Endothelial cell of umbilical vein (primary cell): ENCODE data around the gene NLGN2. TPM values are rescaled to one million over a fixed set of nuclear protein-coding genes. Genes with fewer than 3 reads are reported as not detected.

Experiments used
- BruUV-seq: library from RNA; stranded (reverse); fragments of 400-500 nt; replicated peaks from 2 replicates; lab custom pipeline; 2021; lab: Mats Ljungman, UMichigan
- CTCF ChIA-PET: fragments of 300-600, 350-600 bp; sonication (Branson Sonifier 250); formaldehyde crosslinking; loops from one replicate; lab custom pipeline; 2021; ENCODE audit warnings: antibody characterized with exemption, inconsistent platforms; lab: Charles Lee
- POLR2A ChIA-PET: fragments of 300-600, 350-600 bp; sonication (Branson Sonifier 250); formaldehyde crosslinking; loops from one replicate; lab custom pipeline; 2021; ENCODE audit warnings: antibody characterized with exemption, inconsistent platforms; lab: Charles Lee
- DNase-seq: peaks from one replicate; pipeline ENCODE4 v3.0.0-alpha.2; 2011; ENCODE audit warnings: low read depth, low spot score
- FAIRE-seq: peaks from 2 replicates; lab custom pipeline; 2011; peaks lifted over from hg19 to GRCh38; lab: Jason Lieb, UNC
- H2AFZ ChIP-seq: 2 replicates; pipeline ENCODE4 v1.6.0; 2012; ENCODE audit warnings: low read depth, low read length, control low read depth, inconsistent platforms
- H3K27ac ChIP-seq: 2 replicates; pipeline ENCODE4 v1.5.1; 2011; ENCODE audit warnings: low read depth, mild to moderate bottlenecking, control low read depth, low read length, moderate library complexity; ENCODE audit not compliant: insufficient read depth
- H3K27me3 ChIP-seq, 2 experiments: 2 replicates each; pipeline versions ENCODE4 v1.6.0 to v1.6.1; 2011; ENCODE audit warnings: low read length in 2 of 2, mixed read lengths in 1 of 2; ENCODE audit not compliant: control insufficient read depth in 2 of 2, insufficient read depth in 2 of 2
- H3K36me3 ChIP-seq, 2 experiments: 2 replicates in 1 of 2; 3 replicates in 1 of 2; pipeline ENCODE4 v1.5.1; 2011; ENCODE audit warnings: low read length in 2 of 2, mild to moderate bottlenecking in 1 of 2, moderate library complexity in 1 of 2; ENCODE audit not compliant: control insufficient read depth in 2 of 2, insufficient read depth in 2 of 2; ENCODE audit errors: extremely low read depth in 1 of 2
- H3K4me1 ChIP-seq: 3 replicates; pipeline ENCODE4 v1.5.1; 2011; ENCODE audit warnings: mild to moderate bottlenecking, low read length; ENCODE audit not compliant: control insufficient read depth, insufficient read depth; ENCODE audit errors: extremely low read depth
- H3K4me2 ChIP-seq: 2 replicates; pipeline ENCODE4 v1.6.1; 2011; ENCODE audit warnings: low read length, control low read depth, mixed read lengths; ENCODE audit not compliant: insufficient read depth
- H3K4me3 ChIP-seq, 3 experiments: fragments of 200-600 bp in 1 of 3; sonication (generic), shearing (Covaris generic) in 1 of 3; replicated peaks in 1 of 3; 2 replicates each; pipeline ENCODE4 v1.5.1; 2011 to 2016; ENCODE audit warnings: control low read depth in 3 of 3, low read length in 3 of 3, mild to moderate bottlenecking in 2 of 3, inconsistent platforms in 1 of 3, low read depth in 1 of 3, moderate library complexity in 1 of 3; ENCODE audit not compliant: insufficient read depth in 1 of 3
- H3K79me2 ChIP-seq: 2 replicates; pipeline ENCODE4 v1.6.0; 2012; ENCODE audit warnings: low read length, inconsistent platforms; ENCODE audit not compliant: control insufficient read depth, insufficient read depth
- H3K9ac ChIP-seq: replicated peaks from 2 replicates; pipeline ENCODE3; 2011; ENCODE audit warnings: low read length, control low read depth; ENCODE audit not compliant: insufficient read depth; ENCODE audit errors: extremely low read depth
- H3K9me1 ChIP-seq: replicated peaks from 3 replicates; pipeline ENCODE4 v1.6.0; 2011; ENCODE audit warnings: mild to moderate bottlenecking, low read length; ENCODE audit not compliant: control insufficient read depth, insufficient read depth; ENCODE audit errors: extremely low read depth
- H3K9me3 ChIP-seq: replicated peaks from 2 replicates; pipeline ENCODE4 v1.5.1; 2012; ENCODE audit warnings: low read length, inconsistent platforms; ENCODE audit not compliant: control insufficient read depth, insufficient read depth
- H4K20me1 ChIP-seq: replicated peaks from 2 replicates; pipeline ENCODE3; 2011; ENCODE audit warnings: mild to moderate bottlenecking, low read length; ENCODE audit not compliant: control insufficient read depth, insufficient read depth; ENCODE audit errors: extremely low read depth
- CTCF ChIP-seq, 2 donors: IDR thresholded peaks; 1 replicate in 1 of 2; 2 replicates in 1 of 2; pipeline ENCODE4 v1.5.1; 2011; ENCODE audit warnings: low read length in 2 of 2, mild to moderate bottlenecking in 2 of 2, moderate library complexity in 2 of 2, control low read depth in 1 of 2, inconsistent platforms in 1 of 2, low read depth in 1 of 2; ENCODE audit not compliant: insufficient read depth in 1 of 2; ENCODE audit errors: extremely low read depth in 1 of 2
- EZH2 ChIP-seq: IDR thresholded peaks from 2 replicates; pipeline ENCODE4 v1.6.1; 2012; ENCODE audit warnings: borderline replicate concordance, low read depth, mild to moderate bottlenecking, moderate library complexity, low read length, inconsistent platforms; ENCODE audit not compliant: severe bottlenecking
- FOS ChIP-seq: IDR thresholded peaks from 2 replicates; pipeline ENCODE4 v1.6.1; 2011; ENCODE audit warnings: mild to moderate bottlenecking, low read length, moderate library complexity, borderline replicate concordance; ENCODE audit not compliant: insufficient read depth
- GATA2 ChIP-seq: IDR thresholded peaks from 2 replicates; pipeline ENCODE4 v1.7.0; 2011; ENCODE audit warnings: low read depth, mild to moderate bottlenecking, moderate library complexity, mixed read lengths, low read length; ENCODE audit not compliant: insufficient read length, insufficient read depth
- JUN ChIP-seq: IDR thresholded peaks from 2 replicates; pipeline ENCODE4 v1.6.1; 2011; ENCODE audit warnings: borderline replicate concordance, low read depth; ENCODE audit not compliant: insufficient read length, insufficient read depth
- MYC ChIP-seq: IDR thresholded peaks from one replicate; pipeline ENCODE4 v1.6.1; 2011; ENCODE audit warnings: mild to moderate bottlenecking, low read depth, low read length
- POLR2A ChIP-seq: IDR thresholded peaks from 2 replicates; pipeline ENCODE4 v1.6.1; 2012; ENCODE audit warnings: low read depth, mild to moderate bottlenecking, control low read depth, low read length
- POLR2AphosphoS5 ChIP-seq: IDR thresholded peaks from 2 replicates; pipeline ENCODE4 v1.6.1; 2012; ENCODE audit warnings: low read depth, mild to moderate bottlenecking, control low read depth, low read length, moderate library complexity; ENCODE audit not compliant: insufficient read depth
- dilution Hi-C: fragments of 300-500 bp; cut with MboI; formaldehyde crosslinking; loops from one replicate; pipeline ENCODE4 v1.15.0; 2019; ENCODE audit warnings: low sequenced_read_pairs; ENCODE audit not compliant: extremely low pct_ligation_motif_present
- intact Hi-C: fragments of 100-400 bp; cut with micrococcal nuclease; formaldehyde crosslinking; loops from one replicate; pipeline ENCODE4 v1.10.0; 2022
- polyA plus RNA-seq, 4 experiments: library from polyadenylated mRNA; depleted of rRNA in 3 of 4; stranded (reverse) in 3 of 4; unstranded in 1 of 4; fragments of >200 nt; gene quantifications; 2 replicates each; pipeline versions ENCODE4 v1.2.1 to v1.2.3, GENCODE V29; 2011 to 2012; ENCODE audit warnings: missing spikeins in 1 of 4
- total RNA-seq: library from RNA; stranded (reverse); gene quantifications from 2 replicates; pipeline ENCODE4 v1.2.3, GENCODE V29; 2021
- TF ChIP-seq, protein P1 (sequence below): IDR thresholded peaks from 2 replicates; pipeline ENCODE4 v1.6.1; 2011; ENCODE audit not compliant: insufficient read depth, insufficient read length

Gene NLGN2
- total and polyA plus RNA-seq, 2 donors (not counting 3 experiments of a cell fraction or from before 2014, with no cell fraction given) = 15.4 to 25.9 TPM

DNA sequence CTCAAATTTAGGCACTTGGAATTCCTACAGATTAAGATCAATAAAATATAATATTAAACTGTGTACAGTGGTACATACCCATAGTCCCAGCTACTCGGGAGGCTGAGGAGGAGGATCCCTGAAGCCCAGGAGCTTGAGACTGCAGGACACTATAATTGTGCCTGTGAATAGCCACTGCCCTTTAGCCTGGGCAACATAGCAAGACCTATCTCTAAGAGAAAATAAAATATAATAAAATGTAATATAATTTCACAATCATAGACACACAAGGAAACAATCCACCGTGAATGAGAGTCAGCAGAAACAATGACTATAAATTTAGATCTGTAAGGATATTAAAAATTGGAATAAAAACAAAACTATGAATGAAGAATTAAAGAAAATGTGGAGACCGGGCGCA is 36.8 kb upstream of the NLGN2 start:
- TF ChIP-seq JUN = no peak
- no peak for TF ChIP-seq CTCF (IDR thresholded peaks at IDR 0.05; ENCODE audit: extremely low read depth in 1 of 2, insufficient read depth in 1 of 2, low read depth in 1 of 2, low read length in 2 of 2)
- TF ChIP-seq FOS = no peak
- TF ChIP-seq EZH2 = no peak
- TF ChIP-seq POLR2A = no peak
- TF ChIP-seq GATA2 = no peak
- TF ChIP-seq, protein P1, sequence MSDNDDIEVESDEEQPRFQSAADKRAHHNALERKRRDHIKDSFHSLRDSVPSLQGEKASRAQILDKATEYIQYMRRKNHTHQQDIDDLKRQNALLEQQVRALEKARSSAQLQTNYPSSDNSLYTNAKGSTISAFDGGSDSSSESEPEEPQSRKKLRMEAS = no peak
- TF ChIP-seq POLR2AphosphoS5 = no peak
- no peak for TF ChIP-seq MYC
- Histone ChIP-seq H3K4me1 (no peaks in the 10 kb centered on the region), H3K9ac (no peak overlapping the region), H3K79me2 (no peaks in the 10 kb centered on the region), H3K9me3 (no peaks in the 10 kb centered on the region), H3K27me3 (peaks cover 2 to 3% of the 10 kb centered on the region in 2 experiments), H4K20me1 (no peaks in the 10 kb centered on the region), H3K27ac (no peak overlapping the region), H3K9me1 (no peaks in the 10 kb centered on the region), H3K4me3 (no peak overlapping the region), H3K4me2 (no peak overlapping the region), H3K36me3 (no peaks in the 10 kb centered on the region), H2AFZ (no peak overlapping the region)
- FAIRE-seq = no peak
- dilution Hi-C loops = no loop called here
- BruUV-seq = no TSS peak
- intact Hi-C loops = no loop called here
- no peak for DNase-seq
- ChIA-PET CTCF (interaction anchor here (0.6 to 4.6 kb wide), 4 partner anchors 10 to 66 kb away, joined by 3 to 19 read pairs (median 4); partner anchors contain the start of gene TMEM95), POLR2A (no interaction called here)
